HG02973 (cell line): ENCODE results near the gene RASD1.

Source experiments
- ATAC-seq: cut with Tn5 transposase; IDR thresholded peaks from one replicate; pipeline ENCODE4 v1.9.1; 2021; ENCODE audit warnings: moderate library complexity; ENCODE audit not compliant: unreplicated experiment

The RASD1 gene

DNA sequence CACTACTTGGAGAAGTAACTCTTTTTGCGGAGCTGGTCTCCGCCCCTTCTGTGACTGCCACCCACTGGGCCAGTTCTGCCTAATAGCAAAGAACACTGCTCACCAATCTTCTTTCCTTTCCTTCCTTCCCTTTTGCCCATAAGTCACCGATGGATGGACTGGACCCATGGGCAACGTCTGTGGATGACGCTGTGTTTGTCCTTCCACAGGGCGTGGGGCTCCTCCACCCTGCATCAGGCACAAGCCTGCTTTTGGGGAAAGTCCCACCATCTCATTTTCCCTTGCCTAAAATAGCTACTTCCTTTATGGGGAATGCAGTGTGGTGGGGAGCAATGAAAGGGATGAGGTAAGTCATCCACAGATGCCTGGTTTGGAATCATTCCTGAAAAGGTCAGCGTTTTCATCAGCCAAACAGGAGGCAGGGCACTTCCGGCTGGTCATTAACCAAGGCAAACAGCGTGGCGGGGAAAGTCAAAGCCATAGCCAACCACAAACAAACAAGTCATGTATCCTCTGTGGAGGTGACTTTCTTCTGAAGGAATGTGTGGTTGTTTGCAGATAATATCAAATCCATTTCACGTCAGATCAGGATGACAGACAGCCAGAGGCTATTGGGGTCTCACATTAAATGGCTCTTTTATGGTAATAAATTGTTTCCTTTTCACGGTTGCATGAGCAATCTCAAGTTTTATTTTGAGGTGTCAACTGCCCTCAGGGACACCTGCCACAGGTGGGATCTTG lies 50.1 kb downstream of the RASD1 start:
- ATAC-seq, result no peak

DNA sequence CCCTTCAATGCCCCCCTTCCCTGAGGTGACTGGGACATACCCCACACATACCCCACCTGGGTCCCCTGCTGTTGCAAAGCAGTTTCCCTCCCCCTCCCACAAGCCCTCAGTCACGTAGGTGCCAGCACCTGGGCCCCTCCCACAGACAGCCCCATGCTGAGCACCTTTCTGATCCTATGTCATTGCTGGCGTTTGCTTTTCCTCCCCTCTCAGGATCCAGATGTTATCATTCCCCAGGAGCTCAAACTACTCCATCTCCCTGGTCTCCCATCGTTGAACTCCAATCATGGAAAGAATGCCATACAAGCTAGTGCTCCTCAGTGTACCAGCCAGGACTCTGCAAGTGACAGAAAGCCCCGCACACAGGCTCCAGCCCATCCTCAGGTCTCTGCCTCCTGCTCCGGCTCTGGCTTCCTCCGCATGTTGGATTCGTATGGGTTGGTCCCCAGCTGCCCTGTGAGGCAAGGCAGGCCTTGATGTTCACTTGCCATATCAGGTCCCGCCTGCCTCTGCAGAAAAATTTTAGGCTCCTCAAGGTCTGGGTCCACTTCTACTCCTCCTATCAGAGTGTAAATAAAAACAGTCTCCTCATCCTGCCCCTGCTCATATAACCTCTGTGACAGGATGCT lies 50.8 kb downstream of the RASD1 start:
- no peak for ATAC-seq
